Psoas muscle (tissue), 8 donors: ENCODE measurements around the gene SLC22A23. TPM values are rescaled to one million over a fixed set of nuclear protein-coding genes. Genes with fewer than 3 reads are reported as not detected.

Experiments used
- ATAC-seq, 4 donors: fragments of 200-7000 bp; cut with Tn5 transposase; one replicate each; pipeline ENCODE4 v1.9.1; 2020; ENCODE audit warnings: moderate library complexity in 3 of 4, mild to moderate bottlenecking in 2 of 4
- DNase-seq, 2 donors: peaks; one replicate each; pipeline ENCODE4 v3.0.0-alpha.2; 2020
- H3K27ac ChIP-seq: fragments of 200-600 bp; one replicate; pipeline ENCODE4 v1.8.0; 2022
- H3K27me3 ChIP-seq, 3 donors: fragments of 200-600 bp in 1 of 3; one replicate each; pipeline versions ENCODE4 v1.6.1 to v1.8.0; 2013 to 2022; ENCODE audit warnings: low read length in 2 of 3, mild to moderate bottlenecking in 2 of 3, moderate library complexity in 1 of 3; ENCODE audit not compliant: insufficient read depth in 3 of 3
- H3K36me3 ChIP-seq, 2 donors: fragments of 200-600 bp in 1 of 2; one replicate each; pipeline versions ENCODE4 v1.6.1 to v1.8.0; 2013 to 2022; ENCODE audit warnings: low read depth in 1 of 2, mild to moderate bottlenecking in 1 of 2, moderate library complexity in 1 of 2; ENCODE audit not compliant: insufficient read depth in 1 of 2
- H3K4me1 ChIP-seq: fragments of 200-600 bp; one replicate; pipeline ENCODE4 v1.8.0; 2022
- H3K4me3 ChIP-seq: fragments of 200-600 bp; one replicate; pipeline ENCODE4 v1.8.0; 2022; ENCODE audit warnings: mild to moderate bottlenecking
- H3K9me3 ChIP-seq: fragments of 200-600 bp; one replicate; pipeline ENCODE4 v1.8.0; 2022
- WGBS, 3 donors: extraction: QIAGEN DNeasy Blood & Tissue Kit; methylation state at CpG; one replicate each; pipeline versions ENCODE4 v1.1.6 to v1.1.7; 2013; 5-methylcytosine and 5-hydroxymethylcytosine counted together
- intact Hi-C, 2 donors: fragments of 100-400 bp; cut with DNase I; formaldehyde crosslinking; loops; one replicate each; pipeline versions ENCODE4 v1.11.0 to v1.14.2; 2022
- polyA plus RNA-seq, 3 donors: library from polyadenylated mRNA; stranded (reverse); fragments of 200-250 nt; gene quantifications; one replicate each; pipeline ENCODE4 v1.2.3, GENCODE V29; 2013
- total RNA-seq, 4 donors: library from RNA; stranded (reverse); fragmentation: NEBNext Ultra II Directional in 2 of 4; extraction: Animal tissue kit (Norgen Biotek cat#: 25700) in 2 of 4; gene quantifications; one replicate each; pipeline versions ENCODE4 v1.2.1 to v1.2.4, GENCODE V29; 2021 to 2023
- TF ChIP-seq, protein P1 (sequence below): fragments of 200-600 bp; IDR thresholded peaks from one replicate; pipeline ENCODE4 v1.8.0; 2022; ENCODE audit warnings: antibody characterized with exemption
- donor health status: healthy with polysubstance abuse.
- donor health status: DM: no; HTN: no; CAD: no; lungs with moderate emphysema.
- donor health status: Bipolar disorder and iron deficiency.
- donor health status: healthy.
- donor health status: DM: yes; HTN: yes; CAD: no.
- donor health status: DM: no; HTN: no; CAD: no.
- donor health status: DM: no; HTN: no; CAD: no.
- donor health status: DM: yes; HTN: yes; CAD: no.

Gene SLC22A23
- total and polyA plus RNA-seq, 7 donors: 4.6 to 13.7 (median 8.7) TPM

DNA sequence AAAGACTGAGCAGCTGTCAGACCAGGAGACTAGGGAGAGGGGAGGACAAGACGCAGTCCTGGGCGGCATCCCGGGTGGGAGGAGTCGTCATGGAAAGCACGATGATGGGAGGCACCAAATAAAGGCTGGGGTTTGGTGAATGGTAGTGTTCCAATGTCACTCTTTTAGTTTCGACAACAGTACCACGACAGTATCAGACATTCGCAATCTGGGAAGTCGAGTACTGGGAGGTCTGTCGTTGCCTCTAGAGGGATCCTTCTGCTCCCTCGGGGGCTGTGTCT lies 166.0 kb downstream of the SLC22A23 start:
- intact Hi-C loops: no loop called here
- ATAC-seq: no peak
- no peaks in the 10 kb centered on the region for H3K9me3 ChIP-seq

DNA sequence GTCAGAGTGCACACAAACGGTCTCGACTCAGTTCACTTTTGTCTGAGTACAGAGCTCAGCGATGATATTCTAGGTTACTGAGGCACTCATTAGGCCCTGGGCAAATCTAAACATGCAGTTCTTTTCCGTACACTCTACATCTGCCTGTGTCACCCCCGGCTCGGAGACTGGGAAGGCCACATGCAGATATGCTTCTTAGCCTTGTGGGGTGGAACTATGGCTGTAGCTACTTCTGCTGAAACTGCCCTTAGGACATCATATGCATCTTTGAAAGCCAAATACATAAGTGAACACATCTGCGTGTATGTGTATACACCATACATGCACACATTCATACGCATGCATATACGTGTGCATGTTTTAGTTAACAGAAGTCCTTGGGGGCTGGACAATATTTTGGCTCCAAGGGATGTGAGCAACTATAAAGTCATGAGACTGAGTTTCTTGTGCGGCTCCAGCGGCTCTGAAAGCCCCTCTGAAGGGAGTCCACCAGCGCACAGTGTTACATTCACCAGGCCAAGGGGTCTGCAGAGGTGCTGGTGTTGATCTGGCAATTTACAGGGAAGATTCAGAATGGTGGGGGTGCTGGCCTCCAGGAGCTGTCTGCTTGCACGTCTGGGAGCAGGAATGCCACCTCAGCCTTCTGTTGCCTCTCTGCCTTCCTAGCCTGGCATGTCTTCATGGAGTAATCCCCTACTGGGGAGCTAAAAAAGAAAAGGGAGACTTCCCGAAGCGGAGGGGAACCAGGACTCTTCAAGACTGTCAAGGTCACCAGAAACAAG lies 166.5 kb downstream of the SLC22A23 start:
- H3K4me3 ChIP-seq: no peak overlapping the region
- intact Hi-C loops: no loop called here
- H3K27me3 ChIP-seq: no peaks in the 10 kb centered on the region
- DNase-seq (no peak), ATAC-seq (no peak)
- H3K4me1 ChIP-seq: no peaks in the 10 kb centered on the region
- no peaks in the 10 kb centered on the region for H3K9me3 ChIP-seq
- 83 to 90% (median 87%) methylated on average over 15 of the region's 15 CpGs for WGBS, 3 donors
- TF ChIP-seq, protein P1, sequence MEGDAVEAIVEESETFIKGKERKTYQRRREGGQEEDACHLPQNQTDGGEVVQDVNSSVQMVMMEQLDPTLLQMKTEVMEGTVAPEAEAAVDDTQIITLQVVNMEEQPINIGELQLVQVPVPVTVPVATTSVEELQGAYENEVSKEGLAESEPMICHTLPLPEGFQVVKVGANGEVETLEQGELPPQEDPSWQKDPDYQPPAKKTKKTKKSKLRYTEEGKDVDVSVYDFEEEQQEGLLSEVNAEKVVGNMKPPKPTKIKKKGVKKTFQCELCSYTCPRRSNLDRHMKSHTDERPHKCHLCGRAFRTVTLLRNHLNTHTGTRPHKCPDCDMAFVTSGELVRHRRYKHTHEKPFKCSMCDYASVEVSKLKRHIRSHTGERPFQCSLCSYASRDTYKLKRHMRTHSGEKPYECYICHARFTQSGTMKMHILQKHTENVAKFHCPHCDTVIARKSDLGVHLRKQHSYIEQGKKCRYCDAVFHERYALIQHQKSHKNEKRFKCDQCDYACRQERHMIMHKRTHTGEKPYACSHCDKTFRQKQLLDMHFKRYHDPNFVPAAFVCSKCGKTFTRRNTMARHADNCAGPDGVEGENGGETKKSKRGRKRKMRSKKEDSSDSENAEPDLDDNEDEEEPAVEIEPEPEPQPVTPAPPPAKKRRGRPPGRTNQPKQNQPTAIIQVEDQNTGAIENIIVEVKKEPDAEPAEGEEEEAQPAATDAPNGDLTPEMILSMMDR: no peak
- peaks cover 0 to 8% of the 10 kb centered on the region in 2 donors for H3K36me3 ChIP-seq
- H3K27ac ChIP-seq: no peak overlapping the region

More for the DNA sequence above, 166.0 kb downstream of the SLC22A23 start:
- no peak overlapping the region for H3K4me3 ChIP-seq
- 68 to 79% (median 74%) methylated on average over 11 of the region's 11 CpGs for WGBS, 3 donors
- no peak overlapping the region for H3K27ac ChIP-seq
- TF ChIP-seq, protein P1: no peak
- no peaks in the 10 kb centered on the region for H3K27me3 ChIP-seq
- H3K36me3 ChIP-seq: peaks cover 0 to 8% of the 10 kb centered on the region in 2 donors
- no peak for DNase-seq
- peaks cover 4% of the 10 kb centered on the region for H3K4me1 ChIP-seq

- H3K4me1 ChIP-seq: peaks cover 3% of the 10 kb centered on the region
- no peak overlapping the region for H3K4me3 ChIP-seq
- TF ChIP-seq, protein P1: no peak
- H3K36me3 ChIP-seq: peaks cover 0 to 8% of the 10 kb centered on the region in 2 donors
- intact Hi-C loops: loop anchor here (5.0 to 10.0 kb wide), 3 partner anchors 63 to 225 kb away; no protein-coding TSS in a partner anchor
- no peaks in the 10 kb centered on the region for H3K9me3 ChIP-seq
- ATAC-seq: no peak
- no peak for DNase-seq
- H3K27ac ChIP-seq: no peak overlapping the region
- no peaks in the 10 kb centered on the region for H3K27me3 ChIP-seq
- WGBS, 3 donors: 69 to 81% (median 70%) methylated on average over 7 of the region's 7 CpGs
Observed at GRCh38 chr6:3289664-3290055, 167.2 kb downstream of the SLC22A23 start.

DNA sequence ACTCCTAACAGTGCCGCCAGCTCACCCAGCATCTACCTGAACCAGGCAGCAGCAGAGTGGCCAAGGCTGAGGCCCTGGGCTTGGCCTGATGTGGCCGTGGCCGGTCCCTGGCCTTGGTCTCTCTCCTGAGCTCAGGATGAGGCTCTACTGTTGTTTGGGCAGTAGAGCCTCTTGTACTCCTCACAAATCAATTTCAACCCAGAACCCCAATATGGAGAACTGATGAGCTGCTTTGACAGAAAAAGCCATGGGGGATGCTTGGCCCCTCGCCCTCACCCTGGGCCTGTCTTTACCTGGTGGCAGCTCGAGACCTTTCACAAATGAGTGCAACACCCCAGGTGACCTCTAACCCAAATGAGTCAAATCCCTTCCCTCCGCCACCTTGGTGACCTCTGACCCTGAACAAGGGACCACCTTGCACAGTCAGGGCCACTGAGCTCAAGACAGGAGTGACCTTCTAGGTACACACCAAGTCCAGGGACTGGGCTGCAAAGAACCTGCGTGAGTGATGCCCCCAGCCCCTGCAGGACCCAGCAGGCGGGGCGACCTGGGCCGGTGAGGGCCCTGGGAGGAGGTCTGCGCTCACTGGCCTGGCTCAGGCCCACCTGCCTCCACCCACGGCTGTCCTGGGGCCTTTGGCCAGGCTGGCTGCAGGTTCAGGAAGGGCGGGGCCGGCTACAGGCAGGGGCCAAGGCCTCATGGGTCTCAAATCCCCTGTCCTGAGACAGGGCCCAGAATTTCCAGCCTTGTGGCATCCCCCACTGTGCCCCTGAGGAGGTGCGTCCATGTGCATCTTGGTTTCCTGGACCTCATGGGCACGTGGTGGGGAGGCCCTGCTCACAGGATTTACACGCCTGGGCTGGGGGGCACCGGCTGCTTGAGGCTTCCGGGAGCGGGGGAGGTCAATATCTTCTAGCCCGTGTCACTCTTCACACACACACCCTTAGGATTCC lies 167.9 kb downstream of the SLC22A23 start:
- no peaks in the 10 kb centered on the region for H3K9me3 ChIP-seq
- H3K27ac ChIP-seq: no peak overlapping the region
- TF ChIP-seq, protein P1: no peak
- intact Hi-C loops: loop anchor here (5.0 to 10.0 kb wide), 3 partner anchors 63 to 226 kb away; no protein-coding TSS in a partner anchor
- ATAC-seq (no peak), DNase-seq (no peak)
- H3K4me3 ChIP-seq: no peak overlapping the region
- H3K27me3 ChIP-seq: no peaks in the 10 kb centered on the region
- H3K4me1 ChIP-seq: peaks cover 9% of the 10 kb centered on the region
- H3K36me3 ChIP-seq: peaks cover 0 to 8% of the 10 kb centered on the region in 2 donors
- WGBS, 3 donors: 81 to 84% (median 83%) methylated on average over 17 to 21 of the region's 21 CpGs
